Vagina (tissue), 2 donors: Measurements from ENCODE around the gene SBK2. TPM values are rescaled to one million over a fixed set of nuclear protein-coding genes. Genes with fewer than 3 reads are reported as not detected.
A peak's percentile ranks its signal among the peaks of the same experiment; 100 is the strongest.

Experiments
- DNase-seq, 2 donors: peaks; one replicate each; pipeline ENCODE4 v3.0.0-alpha.2; 2017; ENCODE audit errors: extremely low spot score in 2 of 2
- H3K27ac ChIP-seq: fragments of 200-600 bp; sonication (generic); one replicate; pipeline ENCODE4 v1.5.1; 2019
- H3K27me3 ChIP-seq: fragments of 200-600 bp; sonication (generic); one replicate; pipeline ENCODE4 v1.5.1; 2019
- H3K36me3 ChIP-seq, 2 donors: fragments of 200-600 bp; sonication (generic); one replicate each; pipeline ENCODE4 v1.5.1; 2017 to 2019
- H3K4me1 ChIP-seq: fragments of 200-600 bp; sonication (generic); one replicate; pipeline ENCODE4 v1.5.1; 2019
- H3K4me3 ChIP-seq, 2 donors: fragments of 200-600 bp; sonication (generic); 1 replicate in 1 of 2; 2 replicates in 1 of 2; pipeline ENCODE4 v1.5.1; 2016 to 2019
- H3K9me3 ChIP-seq: fragments of 200-600 bp; sonication (generic); one replicate; pipeline ENCODE4 v1.5.1; 2019
- CTCF ChIP-seq, 3 experiments: fragments of 450-650 bp in 2 of 3; fragments of 200-600 bp in 1 of 3; sonication (generic) in 1 of 3; IDR thresholded peaks; one replicate each; pipeline ENCODE4 v1.5.1; 2017 to 2019; ENCODE audit warnings: antibody characterized with exemption in 3 of 3, mild to moderate bottlenecking in 2 of 3, moderate library complexity in 2 of 3
- POLR2A ChIP-seq, 2 donors: fragments of 450-650 bp; IDR thresholded peaks; one replicate each; pipeline ENCODE4 v1.6.1; 2017; ENCODE audit warnings: antibody characterized with exemption in 2 of 2, mild to moderate bottlenecking in 2 of 2, moderate library complexity in 2 of 2
- POLR2AphosphoS5 ChIP-seq, 2 donors: sonication (generic); formaldehyde crosslinking; IDR thresholded peaks; one replicate each; pipeline ENCODE4 v1.9.0; 2017; ENCODE audit warnings: antibody characterized with exemption in 2 of 2, mild to moderate bottlenecking in 2 of 2, low read depth in 1 of 2; ENCODE audit not compliant: insufficient read depth in 1 of 2
- intact Hi-C: fragments of 100-400 bp; cut with DNase I; formaldehyde crosslinking; loops from one replicate; pipeline ENCODE4 v1.15.1; 2023
- total RNA-seq: library from RNA; depleted of rRNA; stranded (reverse); fragments of >200 nt; gene quantifications from one replicate; pipeline ENCODE4 v1.2.3, GENCODE V29; 2016

Gene SBK2
- total RNA-seq, 1 donor from 2014 or later, result not detected

- DNase-seq, result no peak
- peak overlapping the region; percentile 36 for H3K27ac ChIP-seq
- intact Hi-C loops, result no loop called here
- no peaks in the 10 kb centered on the region for H3K4me1 ChIP-seq
- H3K9me3 ChIP-seq, result no peaks in the 10 kb centered on the region
- H3K36me3 ChIP-seq, result no peaks in the 10 kb centered on the region
- TF ChIP-seq POLR2AphosphoS5 (IDR thresholded peaks at IDR 0.05; ENCODE audit: insufficient read depth in 1 of 2, low read depth in 1 of 2), result no peak
- no peak for TF ChIP-seq CTCF (IDR thresholded peaks at IDR 0.05)
- no peak overlapping the region for H3K4me3 ChIP-seq
- H3K27me3 ChIP-seq, result no peaks in the 10 kb centered on the region
Measured at GRCh38 chr19:55549500-55550320, 12.8 kb upstream of the SBK2 start.

GRCh38 chr19:55546822-55547614 lies 10.1 kb upstream of the SBK2 start:
- intact Hi-C loops, result no loop called here

GRCh38 chr19:55546011-55546410 lies 9.1 kb upstream of the SBK2 start:
- DNase-seq, result no peak
- Histone ChIP-seq H3K27me3 (no peaks in the 10 kb centered on the region), H3K36me3 (no peaks in the 10 kb centered on the region), H3K27ac (peak overlapping the region; percentile 50), H3K9me3 (no peaks in the 10 kb centered on the region), H3K4me3 (no peak overlapping the region), H3K4me1 (no peaks in the 10 kb centered on the region)
- TF ChIP-seq CTCF (IDR thresholded peaks at IDR 0.05), result no peak
- no peak for TF ChIP-seq POLR2A (IDR thresholded peaks at IDR 0.05)
- no peak for TF ChIP-seq POLR2AphosphoS5 (IDR thresholded peaks at IDR 0.05; ENCODE audit: insufficient read depth in 1 of 2, low read depth in 1 of 2)
- intact Hi-C loops, result no loop called here

More at GRCh38 chr19:55546822-55547614, 10.1 kb upstream of the SBK2 start:
- Histone ChIP-seq H3K9me3 (no peaks in the 10 kb centered on the region), H3K27me3 (no peaks in the 10 kb centered on the region), H3K4me3 (no peak overlapping the region), H3K27ac (peak overlapping the region; percentile 60), H3K36me3 (no peaks in the 10 kb centered on the region), H3K4me1 (no peaks in the 10 kb centered on the region)
- no peak for DNase-seq
- no peak for TF ChIP-seq POLR2A (IDR thresholded peaks at IDR 0.05)
- peak; percentile 70 to 78 for TF ChIP-seq POLR2AphosphoS5 (IDR thresholded peaks at IDR 0.05; ENCODE audit: insufficient read depth in 1 of 2, low read depth in 1 of 2)

DNA sequence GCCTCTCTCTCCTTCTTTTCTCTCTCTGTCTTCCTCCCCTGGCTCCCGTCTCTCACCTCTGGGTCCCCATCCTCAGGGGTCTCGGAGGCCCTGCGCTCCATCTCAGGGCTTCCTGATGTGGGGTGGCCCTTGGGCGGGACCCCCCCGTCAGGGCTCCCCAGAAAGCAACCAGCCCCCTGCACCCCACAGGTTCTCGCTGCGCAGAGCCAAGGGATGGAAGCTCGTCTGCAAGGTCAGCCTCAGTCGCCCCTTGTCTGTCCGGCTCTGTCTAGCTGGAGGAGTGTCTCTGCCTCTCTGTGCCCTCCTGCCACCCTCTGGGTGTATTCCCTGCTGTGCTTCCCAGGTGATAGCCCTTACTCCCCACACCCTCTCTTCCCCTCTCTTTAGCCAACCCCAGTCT lies 8.5 kb upstream of the SBK2 start, which contains the start of gene SBK3:
TSS of gene SBK3 (minus strand) at position 101 of the 400 bp plus-strand sequence. CDS start at position 101, 0 bp downstream.
- H3K27me3 ChIP-seq, result no peaks in the 10 kb centered on the region
- no peak for DNase-seq
- intact Hi-C loops, result no loop called here

More for the DNA sequence above, 8.5 kb upstream of the SBK2 start, which contains the start of gene SBK3:
- Histone ChIP-seq H3K27ac (peak within 1 kb of the TSS; percentile 50), H3K4me1 (no peaks in the 10 kb centered on the region), H3K9me3 (no peaks in the 10 kb centered on the region), H3K4me3 (no peak within 1 kb of the TSS), H3K36me3 (no peaks in the 10 kb centered on the region)
- TF ChIP-seq CTCF (IDR thresholded peaks at IDR 0.05) (no peak), POLR2AphosphoS5 (IDR thresholded peaks at IDR 0.05; ENCODE audit: insufficient read depth in 1 of 2, low read depth in 1 of 2) (no peak), POLR2A (IDR thresholded peaks at IDR 0.05) (no peak)
